Body of pancreas (tissue), 4 donors: ENCODE data around the gene KCNH1. TPM values are rescaled to one million over a fixed set of nuclear protein-coding genes. Genes with fewer than 3 reads are reported as not detected.
A peak's percentile ranks its signal among the peaks of the same experiment; 100 is the strongest.

Experiments used
- ATAC-seq: fragments of 150-250 bp; one replicate; pipeline ENCODE4 v1.9.1; 2016
- DNase-seq, 4 donors: peaks; one replicate each; pipeline ENCODE4 v3.0.0-alpha.2; 2019
- H3K27ac ChIP-seq, 4 donors: fragments of 200-600 bp; sonication (generic); 1 replicate in 3 of 4; 2 replicates in 1 of 4; pipeline versions ENCODE4 v1.5.1 to v1.6.1; 2016 to 2019; ENCODE audit warnings: mild to moderate bottlenecking in 1 of 4, mixed read lengths in 1 of 4, moderate library complexity in 1 of 4
- H3K27me3 ChIP-seq, 2 donors: fragments of 200-600 bp; sonication (generic); one replicate each; pipeline ENCODE4 v1.6.0; 2016; ENCODE audit warnings: mild to moderate bottlenecking in 1 of 2
- H3K36me3 ChIP-seq, 2 donors: fragments of 200-600 bp; sonication (generic); replicated peaks in 1 of 2; 2 replicates each; pipeline ENCODE4 v1.5.1; 2016; ENCODE audit warnings: low read depth in 2 of 2; ENCODE audit not compliant: insufficient read depth in 1 of 2
- H3K4me1 ChIP-seq: fragments of 200-600 bp; sonication (generic); one replicate; pipeline ENCODE4 v1.6.0; 2016
- H3K4me3 ChIP-seq, 2 donors: fragments of 200-600 bp; sonication (generic); 1 replicate in 1 of 2; 2 replicates in 1 of 2; pipeline ENCODE4 v1.5.1; 2016 to 2019
- H3K9me3 ChIP-seq, 3 donors: fragments of 200-600 bp; sonication (generic); 1 replicate in 2 of 3; 2 replicates in 1 of 3; pipeline ENCODE4 v1.5.1; 2016
- POLR2A ChIP-seq, 3 donors: fragments of 450-650 bp; IDR thresholded peaks; one replicate each; pipeline ENCODE4 v1.6.1; 2016; ENCODE audit warnings: antibody characterized with exemption in 3 of 3, mild to moderate bottlenecking in 2 of 3
- WGBS, 2 donors: methylation state at CpG; one replicate each; pipeline ENCODE4 v1.1.5; 2017; 5-methylcytosine and 5-hydroxymethylcytosine counted together
- intact Hi-C: fragments of 100-400 bp; cut with DNase I; formaldehyde crosslinking; loops from one replicate; pipeline ENCODE4 v1.15.1; 2023
- total RNA-seq, 2 donors: library from RNA; depleted of rRNA; stranded (reverse); fragments of >200 nt; gene quantifications; one replicate each; pipeline ENCODE4 v1.1.0, GENCODE V29; 2016
- TF ChIP-seq, protein P1 (sequence below), 7 experiments: fragments of 450-650 bp in 4 of 7; fragments of 200-600 bp in 3 of 7; sonication (generic) in 3 of 7; IDR thresholded peaks; one replicate each; pipeline ENCODE4 v1.5.1; 2016 to 2019; ENCODE audit warnings: antibody characterized with exemption in 7 of 7

KCNH1 gene
- total RNA-seq, 2 donors from 2014 or later, result 0.52 TPM; not detected in 1

DNA sequence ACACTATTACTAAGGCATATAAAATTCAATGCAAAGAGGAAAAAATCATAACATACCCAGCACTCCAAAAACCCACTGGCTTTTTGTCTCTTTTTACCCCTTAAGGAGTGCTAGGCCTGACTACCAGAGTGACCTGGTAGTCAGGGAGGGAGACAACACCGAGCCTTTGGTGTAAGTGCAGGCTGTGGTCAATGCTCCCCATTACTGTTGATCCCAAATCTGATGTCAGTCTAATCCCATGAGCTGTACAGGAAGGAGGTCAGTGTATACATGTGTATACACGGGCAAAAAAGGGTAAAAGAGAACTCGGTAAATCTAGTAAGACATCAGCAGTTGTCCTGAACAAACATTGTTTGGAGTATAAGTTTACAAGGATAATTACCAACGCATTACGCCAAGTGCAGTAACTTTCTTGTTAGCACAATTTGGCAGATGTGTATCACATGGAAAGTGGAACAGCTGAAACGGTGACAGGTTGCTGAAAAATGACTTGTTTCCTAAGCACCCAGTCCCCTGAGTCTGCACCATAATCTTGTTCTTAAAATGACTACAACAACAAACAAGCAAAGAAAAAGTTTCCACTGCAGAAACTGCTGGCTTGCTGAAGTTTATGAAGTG, 217.9 kb downstream of the KCNH1 start:
- Histone ChIP-seq H3K36me3 (no peaks in the 10 kb centered on the region), H3K4me1 (no peaks in the 10 kb centered on the region), H3K4me3 (no peak overlapping the region), H3K27me3 (no peaks in the 10 kb centered on the region), H3K9me3 (no peaks in the 10 kb centered on the region), H3K27ac (peak overlapping the region in 1 of 4 donors; percentile 55)
- TF ChIP-seq, protein P1, sequence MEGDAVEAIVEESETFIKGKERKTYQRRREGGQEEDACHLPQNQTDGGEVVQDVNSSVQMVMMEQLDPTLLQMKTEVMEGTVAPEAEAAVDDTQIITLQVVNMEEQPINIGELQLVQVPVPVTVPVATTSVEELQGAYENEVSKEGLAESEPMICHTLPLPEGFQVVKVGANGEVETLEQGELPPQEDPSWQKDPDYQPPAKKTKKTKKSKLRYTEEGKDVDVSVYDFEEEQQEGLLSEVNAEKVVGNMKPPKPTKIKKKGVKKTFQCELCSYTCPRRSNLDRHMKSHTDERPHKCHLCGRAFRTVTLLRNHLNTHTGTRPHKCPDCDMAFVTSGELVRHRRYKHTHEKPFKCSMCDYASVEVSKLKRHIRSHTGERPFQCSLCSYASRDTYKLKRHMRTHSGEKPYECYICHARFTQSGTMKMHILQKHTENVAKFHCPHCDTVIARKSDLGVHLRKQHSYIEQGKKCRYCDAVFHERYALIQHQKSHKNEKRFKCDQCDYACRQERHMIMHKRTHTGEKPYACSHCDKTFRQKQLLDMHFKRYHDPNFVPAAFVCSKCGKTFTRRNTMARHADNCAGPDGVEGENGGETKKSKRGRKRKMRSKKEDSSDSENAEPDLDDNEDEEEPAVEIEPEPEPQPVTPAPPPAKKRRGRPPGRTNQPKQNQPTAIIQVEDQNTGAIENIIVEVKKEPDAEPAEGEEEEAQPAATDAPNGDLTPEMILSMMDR (IDR thresholded peaks at IDR 0.05), result no peak
- no peak for TF ChIP-seq POLR2A (IDR thresholded peaks at IDR 0.05)
- 21 to 25% methylated on average over 6 of the region's 6 CpGs for WGBS, 2 donors
- ATAC-seq (no peak), DNase-seq (peak in 2 of 4 donors; percentile 30 to 64)
- intact Hi-C loops, result no loop called here

DNA sequence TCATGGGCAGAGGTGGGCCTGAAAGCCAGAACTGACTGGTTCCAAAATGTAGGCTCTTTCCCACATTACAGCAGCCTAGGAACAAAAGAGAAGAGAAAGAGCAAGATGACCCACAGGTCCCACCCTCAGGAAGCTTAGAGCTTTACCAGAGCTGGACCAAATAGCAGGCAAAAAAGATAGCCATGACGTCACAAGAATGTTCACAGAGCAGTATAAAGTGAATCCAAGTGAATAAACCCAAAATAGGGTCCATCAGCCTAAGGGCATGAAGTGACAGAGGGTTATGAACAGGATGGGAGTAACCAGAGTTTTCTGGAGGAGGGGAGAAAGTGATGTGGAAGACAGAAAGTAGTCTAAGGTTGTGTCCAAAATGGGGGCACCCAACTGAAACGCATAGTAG, 221.2 kb downstream of the KCNH1 start:
- TF ChIP-seq POLR2A (IDR thresholded peaks at IDR 0.05), result no peak
- TF ChIP-seq, protein P1 (IDR thresholded peaks at IDR 0.05), result no peak
- H3K4me1 ChIP-seq, result no peaks in the 10 kb centered on the region
- H3K27ac ChIP-seq, result no peak overlapping the region
- no peak overlapping the region for H3K4me3 ChIP-seq
- no peaks in the 10 kb centered on the region for H3K27me3 ChIP-seq
- ATAC-seq (no peak), DNase-seq (no peak)
- intact Hi-C loops, result no loop called here
- 74 to 85% methylated on average over 2 of the region's 2 CpGs for WGBS, 2 donors
- H3K9me3 ChIP-seq, result no peaks in the 10 kb centered on the region
- no peaks in the 10 kb centered on the region for H3K36me3 ChIP-seq

DNA sequence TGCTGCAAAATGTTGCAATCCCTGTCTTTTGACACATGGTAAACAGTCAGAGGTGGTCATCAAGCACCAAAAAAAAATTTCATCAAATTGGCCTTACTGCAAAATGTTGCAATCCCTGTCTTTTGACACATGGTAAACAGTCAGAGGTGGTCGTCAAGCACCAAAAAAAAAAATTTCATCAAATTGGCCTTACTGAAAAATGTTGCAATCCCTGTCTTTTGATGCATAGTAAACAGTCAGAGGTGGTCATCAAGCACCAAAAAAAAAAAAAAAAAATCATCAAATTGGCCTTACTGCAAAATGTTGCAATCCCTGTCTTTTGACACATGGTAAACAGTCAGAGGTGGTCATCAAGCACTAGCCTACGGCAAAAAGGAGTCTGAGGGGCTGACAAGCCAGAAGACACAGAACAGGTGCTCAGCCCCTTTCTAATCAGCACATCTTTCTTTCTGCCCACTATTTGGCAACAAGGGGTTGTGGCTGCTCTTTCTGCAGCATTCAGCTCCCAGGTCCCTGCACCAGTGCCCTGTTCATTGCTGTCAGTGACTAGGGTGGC, 223.8 kb downstream of the KCNH1 start:
- Histone ChIP-seq H3K36me3 (no peaks in the 10 kb centered on the region), H3K4me3 (no peak overlapping the region), H3K27me3 (no peaks in the 10 kb centered on the region), H3K27ac (no peak overlapping the region), H3K9me3 (no peaks in the 10 kb centered on the region), H3K4me1 (no peaks in the 10 kb centered on the region)
- intact Hi-C loops, result no loop called here
- ATAC-seq (no peak), DNase-seq (no peak)
- TF ChIP-seq POLR2A (IDR thresholded peaks at IDR 0.05), result no peak
- TF ChIP-seq, protein P1 (IDR thresholded peaks at IDR 0.05), result no peak
- WGBS, 2 donors, result 19 to 48% methylated on average over 2 of the region's 2 CpGs

DNA sequence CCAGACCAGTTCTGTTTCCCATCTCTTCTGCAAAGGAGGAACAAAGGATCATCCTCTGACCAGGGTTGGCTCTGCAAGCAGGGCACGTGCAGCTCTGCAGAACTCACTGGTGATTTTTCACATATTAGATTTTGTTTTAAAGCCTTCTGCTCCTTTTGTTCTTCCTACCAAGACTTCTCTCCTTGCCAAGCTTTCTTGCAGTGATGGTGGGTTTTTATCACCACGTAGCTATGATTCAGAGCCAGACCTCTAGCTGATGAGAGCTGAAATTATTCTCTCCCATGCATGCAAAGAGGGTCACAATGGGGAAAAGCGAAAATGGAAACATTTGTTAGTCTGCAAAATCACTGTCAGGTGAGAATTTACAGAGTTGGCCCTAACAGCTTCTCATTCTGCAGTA, 225.2 kb downstream of the KCNH1 start:
- DNase-seq, result no peak
- no peaks in the 10 kb centered on the region for H3K9me3 ChIP-seq
- no peaks in the 10 kb centered on the region for H3K27me3 ChIP-seq
- intact Hi-C loops, result no loop called here
- no peak for TF ChIP-seq POLR2A (IDR thresholded peaks at IDR 0.05)
- TF ChIP-seq, protein P1 (IDR thresholded peaks at IDR 0.05), result no peak
- ATAC-seq, result no peak
- H3K27ac ChIP-seq, result no peak overlapping the region
- no peaks in the 10 kb centered on the region for H3K36me3 ChIP-seq
- WGBS, 2 donors, result 45 to 61% methylated on average over 3 of the region's 3 CpGs
- no peak overlapping the region for H3K4me3 ChIP-seq
- H3K4me1 ChIP-seq, result no peaks in the 10 kb centered on the region

DNA sequence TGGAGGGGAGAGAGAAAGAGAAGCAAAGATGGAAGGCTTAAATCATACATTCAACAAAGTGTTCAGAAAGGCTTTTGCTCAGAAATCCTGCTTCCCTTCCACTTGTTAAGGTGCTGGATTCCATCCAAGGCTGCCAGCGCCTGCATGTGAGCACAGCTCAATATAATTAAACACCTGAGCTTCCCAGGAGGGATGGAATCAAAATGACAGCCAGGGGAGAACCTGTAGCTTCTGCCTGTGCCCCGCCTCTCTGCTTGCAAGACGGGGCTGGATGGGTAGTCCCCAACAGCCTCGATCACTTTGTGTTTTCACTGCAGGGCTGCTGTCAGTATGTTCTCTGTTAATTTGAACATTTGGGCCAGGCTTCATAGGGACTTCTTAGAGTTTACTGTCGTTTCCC, 225.7 kb downstream of the KCNH1 start:
- no peaks in the 10 kb centered on the region for H3K27me3 ChIP-seq
- H3K4me1 ChIP-seq, result no peaks in the 10 kb centered on the region
- no peak overlapping the region for H3K27ac ChIP-seq
- TF ChIP-seq POLR2A (IDR thresholded peaks at IDR 0.05), result no peak
- TF ChIP-seq, protein P1 (IDR thresholded peaks at IDR 0.05), result no peak
- no peaks in the 10 kb centered on the region for H3K36me3 ChIP-seq
- no peaks in the 10 kb centered on the region for H3K9me3 ChIP-seq
- DNase-seq (peak in 3 of 4 donors; percentile 10 to 34 (median 16)), ATAC-seq (no peak)
- 39 to 41% methylated on average over 5 of the region's 5 CpGs for WGBS, 2 donors
- intact Hi-C loops, result no loop called here
- no peak overlapping the region for H3K4me3 ChIP-seq
